ENCODE results near the gene LGALS14.
"Not testable (repeated sequence)": the region's sequence is repeated elsewhere in the genome, so short reads cannot be mapped to it uniquely, and the experiment has no call there.

The LGALS14 gene

DNA sequence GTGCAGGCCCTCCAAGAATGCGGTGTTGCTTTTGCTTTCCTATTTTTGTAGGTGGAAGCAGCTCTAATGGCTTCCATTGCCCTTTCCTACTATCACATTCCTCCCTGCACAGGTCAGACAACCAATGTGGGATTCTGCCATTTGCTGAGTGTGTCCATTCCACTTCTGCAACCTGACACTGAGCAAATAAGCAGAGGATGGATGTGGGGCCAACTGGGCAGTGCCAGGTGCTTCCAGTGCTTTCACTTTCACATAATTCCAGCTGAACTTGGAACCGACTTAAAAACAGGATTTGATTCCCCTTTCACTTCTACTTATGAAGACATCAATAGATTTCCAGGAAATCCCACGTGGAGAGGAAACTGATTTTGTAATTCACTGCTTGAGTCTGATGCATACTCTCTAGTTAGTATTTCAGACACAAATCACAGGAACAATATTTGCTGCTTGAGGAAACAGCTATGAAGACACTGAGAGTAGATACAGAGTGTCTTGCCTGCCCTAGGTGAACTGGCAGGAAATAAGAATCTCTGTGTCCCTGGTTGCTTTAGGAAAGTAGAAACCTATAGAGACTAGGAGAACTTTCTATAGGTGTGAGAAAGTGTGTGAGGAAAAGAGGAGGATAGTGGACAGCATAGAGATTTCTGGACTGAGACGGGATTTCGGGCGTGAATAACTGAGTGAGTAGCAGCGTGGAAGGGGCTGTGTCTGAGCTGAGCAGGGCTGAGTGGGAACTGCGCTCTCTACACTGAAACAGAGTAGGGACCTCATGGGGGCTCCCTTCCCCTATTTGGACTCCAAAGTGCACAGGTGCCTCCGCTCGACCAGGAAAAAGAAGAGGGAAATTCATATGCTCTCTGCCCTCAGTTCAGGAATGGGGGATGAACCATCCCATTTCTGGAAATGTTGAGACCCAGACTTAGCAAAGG, 26.1 kb upstream of the LGALS14 start:
- Histone ChIP-seq H3K27me3 (ENCODE audit: low read depth, low read length) (no peaks in the 10 kb centered on the region), H3K4me1 (ENCODE audit: control insufficient read depth in 1 of 2, insufficient read depth in 2 of 2, low read length in 2 of 2) (peaks cover 5 to 13% of the 10 kb centered on the region in 2 donors), H3K27ac (ENCODE audit: low read length) (no peak overlapping the region), H3K36me3 (ENCODE audit: control insufficient read depth in 1 of 2, insufficient read depth in 2 of 2, low read length in 2 of 2) (no peaks in the 10 kb centered on the region), H3K4me3 (ENCODE audit: low read depth in 1 of 2, low read length in 2 of 2) (no peak overlapping the region), H3K9me3 (ENCODE audit: control insufficient read depth in 1 of 2, low read length in 2 of 2) (no peaks in the 10 kb centered on the region)

GRCh38 chr19:39679056-39679790, 25.1 kb upstream of the LGALS14 start:
- Histone ChIP-seq H3K36me3 (ENCODE audit: control insufficient read depth in 1 of 2, insufficient read depth in 2 of 2, low read length in 2 of 2) (no peaks in the 10 kb centered on the region), H3K4me1 (ENCODE audit: control insufficient read depth in 1 of 2, insufficient read depth in 2 of 2, low read length in 2 of 2) (peaks cover 5 to 13% of the 10 kb centered on the region in 2 donors), H3K4me3 (ENCODE audit: low read depth in 1 of 2, low read length in 2 of 2) (no peak overlapping the region), H3K9me3 (ENCODE audit: control insufficient read depth in 1 of 2, low read length in 2 of 2) (no peaks in the 10 kb centered on the region), H3K27ac (ENCODE audit: low read length) (no peak overlapping the region), H3K27me3 (ENCODE audit: low read depth, low read length) (no peaks in the 10 kb centered on the region)

DNA sequence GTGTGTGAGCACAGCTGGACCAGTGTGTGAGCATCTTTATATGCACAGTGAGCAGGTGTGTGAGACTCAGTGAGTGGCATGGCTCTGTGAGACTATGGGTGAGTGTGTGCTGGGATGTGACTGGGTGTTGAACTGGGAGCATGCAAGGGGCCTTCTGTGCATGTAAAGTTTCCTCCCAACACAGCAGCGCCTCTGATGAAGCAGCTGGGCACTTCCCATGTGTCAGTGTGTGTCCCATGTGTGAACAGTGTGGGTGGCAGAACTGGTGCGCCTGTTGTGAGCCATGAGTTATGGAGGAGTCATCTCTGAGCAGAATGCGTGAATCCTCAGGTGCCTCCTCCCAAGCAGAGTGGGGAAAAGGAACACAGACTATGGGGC, 24.5 kb upstream of the LGALS14 start:
- Histone ChIP-seq H3K36me3 (ENCODE audit: control insufficient read depth in 1 of 2, insufficient read depth in 2 of 2, low read length in 2 of 2) (no peaks in the 10 kb centered on the region), H3K4me1 (ENCODE audit: control insufficient read depth in 1 of 2, insufficient read depth in 2 of 2, low read length in 2 of 2) (peaks cover 5 to 13% of the 10 kb centered on the region in 2 donors), H3K4me3 (ENCODE audit: low read depth in 1 of 2, low read length in 2 of 2) (no peak overlapping the region), H3K27ac (ENCODE audit: low read length) (no peak overlapping the region), H3K9me3 (ENCODE audit: control insufficient read depth in 1 of 2, low read length in 2 of 2) (no peaks in the 10 kb centered on the region), H3K27me3 (ENCODE audit: low read depth, low read length) (no peaks in the 10 kb centered on the region)

GRCh38 chr19:39680593-39680992, 23.7 kb upstream of the LGALS14 start:
- no peak overlapping the region for H3K27ac ChIP-seq (ENCODE audit: low read length)
- H3K4me1 ChIP-seq (ENCODE audit: control insufficient read depth in 1 of 2, insufficient read depth in 2 of 2, low read length in 2 of 2), result peaks cover 5 to 13% of the 10 kb centered on the region in 2 donors
- no peaks in the 10 kb centered on the region for H3K27me3 ChIP-seq (ENCODE audit: low read depth, low read length)
- no peak overlapping the region for H3K4me3 ChIP-seq (ENCODE audit: low read depth in 1 of 2, low read length in 2 of 2)
- H3K9me3 ChIP-seq (ENCODE audit: control insufficient read depth in 1 of 2, low read length in 2 of 2), result no peaks in the 10 kb centered on the region
- H3K36me3 ChIP-seq (ENCODE audit: control insufficient read depth in 1 of 2, insufficient read depth in 2 of 2, low read length in 2 of 2), result no peaks in the 10 kb centered on the region

DNA sequence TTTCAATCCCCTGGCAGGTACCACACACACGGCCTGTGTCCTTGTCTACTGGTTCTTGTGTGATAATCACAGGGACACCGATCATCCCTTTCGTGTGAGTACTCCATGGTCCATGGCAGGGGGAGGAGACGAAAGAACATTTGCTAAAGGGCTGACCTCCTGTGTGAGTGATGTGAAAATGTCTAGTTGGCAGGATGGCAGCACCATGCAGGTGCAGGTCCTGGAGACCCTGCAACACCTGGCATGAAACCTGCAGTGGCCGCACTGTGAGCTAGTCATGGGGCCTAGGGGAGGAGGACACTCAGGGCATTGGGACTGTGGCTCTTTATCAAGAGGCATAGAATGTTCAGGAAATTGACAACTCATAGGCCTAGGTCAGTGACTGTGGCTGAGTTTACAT, 22.9 kb upstream of the LGALS14 start:
- H3K4me1 ChIP-seq (ENCODE audit: control insufficient read depth in 1 of 2, insufficient read depth in 2 of 2, low read length in 2 of 2), result peaks cover 5 to 13% of the 10 kb centered on the region in 2 donors
- no peaks in the 10 kb centered on the region for H3K27me3 ChIP-seq (ENCODE audit: low read depth, low read length)
- no peaks in the 10 kb centered on the region for H3K9me3 ChIP-seq (ENCODE audit: control insufficient read depth in 1 of 2, low read length in 2 of 2)
- H3K36me3 ChIP-seq (ENCODE audit: control insufficient read depth in 1 of 2, insufficient read depth in 2 of 2, low read length in 2 of 2), result no peaks in the 10 kb centered on the region
- H3K27ac ChIP-seq (ENCODE audit: low read length), result no peak overlapping the region
- no peak overlapping the region for H3K4me3 ChIP-seq (ENCODE audit: low read depth in 1 of 2, low read length in 2 of 2)

DNA sequence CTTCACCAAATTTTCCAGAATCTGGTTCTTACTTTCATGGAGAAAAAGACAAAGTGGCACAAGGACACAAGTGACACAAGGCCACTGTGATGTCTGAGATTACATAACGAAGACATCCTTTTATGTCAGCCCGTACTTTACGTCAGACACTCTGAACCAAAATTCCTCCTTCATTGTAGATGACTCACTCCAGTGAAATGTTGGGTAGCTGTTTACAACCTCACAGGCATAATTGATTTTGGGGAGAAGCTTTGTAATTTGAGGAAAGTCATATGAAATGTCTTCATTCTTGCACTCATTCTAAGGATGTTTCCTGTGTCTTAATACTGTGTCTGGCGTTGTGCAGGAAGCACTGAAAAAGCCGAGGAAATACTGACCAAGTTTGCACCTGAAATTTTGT, 20.0 kb upstream of the LGALS14 start:
- peaks cover 0 to 2% of the 10 kb centered on the region in 2 donors for H3K9me3 ChIP-seq (ENCODE audit: control insufficient read depth in 1 of 2, low read length in 2 of 2)
- no peaks in the 10 kb centered on the region for H3K27me3 ChIP-seq (ENCODE audit: low read depth, low read length)
- H3K4me3 ChIP-seq (ENCODE audit: low read depth in 1 of 2, low read length in 2 of 2), result no peak overlapping the region
- no peaks in the 10 kb centered on the region for H3K4me1 ChIP-seq (ENCODE audit: control insufficient read depth in 1 of 2, insufficient read depth in 2 of 2, low read length in 2 of 2)
- H3K27ac ChIP-seq (ENCODE audit: low read length), result no peak overlapping the region
- no peaks in the 10 kb centered on the region for H3K36me3 ChIP-seq (ENCODE audit: control insufficient read depth in 1 of 2, insufficient read depth in 2 of 2, low read length in 2 of 2)

DNA sequence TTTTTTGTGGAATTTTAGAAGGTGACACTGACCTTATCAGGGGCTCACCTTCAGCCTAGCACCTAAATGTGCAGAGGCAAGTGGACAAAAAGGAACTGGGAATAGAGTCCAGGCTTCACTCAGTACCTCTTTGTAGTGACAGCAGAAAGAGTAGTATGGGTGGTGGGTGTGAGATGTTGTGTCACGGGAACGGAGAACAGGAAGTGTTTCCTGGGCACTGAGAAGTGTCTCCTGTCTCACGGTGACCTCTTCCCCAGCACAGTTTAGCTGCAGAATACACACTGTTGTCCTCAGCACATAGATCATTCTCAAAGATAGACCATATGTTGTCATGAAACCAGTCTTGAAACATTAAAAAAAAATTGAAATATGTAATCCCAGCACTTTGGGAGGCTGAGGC, 17.5 kb upstream of the LGALS14 start:
- Histone ChIP-seq H3K4me3 (ENCODE audit: low read depth in 1 of 2, low read length in 2 of 2) (no peak overlapping the region), H3K27me3 (ENCODE audit: low read depth, low read length) (no peaks in the 10 kb centered on the region), H3K9me3 (ENCODE audit: control insufficient read depth in 1 of 2, low read length in 2 of 2) (peaks cover 0 to 3% of the 10 kb centered on the region in 2 donors), H3K4me1 (ENCODE audit: control insufficient read depth in 1 of 2, insufficient read depth in 2 of 2, low read length in 2 of 2) (no peaks in the 10 kb centered on the region), H3K27ac (ENCODE audit: low read length) (no peak overlapping the region), H3K36me3 (ENCODE audit: control insufficient read depth in 1 of 2, insufficient read depth in 2 of 2, low read length in 2 of 2) (no peaks in the 10 kb centered on the region)

GRCh38 chr19:39688637-39689036, 15.6 kb upstream of the LGALS14 start:
- H3K36me3 ChIP-seq (ENCODE audit: control insufficient read depth in 1 of 2, insufficient read depth in 2 of 2, low read length in 2 of 2); H3K9me3 ChIP-seq (ENCODE audit: control insufficient read depth in 1 of 2, low read length in 2 of 2); H3K27me3 ChIP-seq (ENCODE audit: low read depth, low read length); H3K4me3 ChIP-seq (ENCODE audit: low read depth in 1 of 2, low read length in 2 of 2); H3K4me1 ChIP-seq (ENCODE audit: control insufficient read depth in 1 of 2, insufficient read depth in 2 of 2, low read length in 2 of 2); H3K27ac ChIP-seq (ENCODE audit: low read length): not testable (repeated sequence)

DNA sequence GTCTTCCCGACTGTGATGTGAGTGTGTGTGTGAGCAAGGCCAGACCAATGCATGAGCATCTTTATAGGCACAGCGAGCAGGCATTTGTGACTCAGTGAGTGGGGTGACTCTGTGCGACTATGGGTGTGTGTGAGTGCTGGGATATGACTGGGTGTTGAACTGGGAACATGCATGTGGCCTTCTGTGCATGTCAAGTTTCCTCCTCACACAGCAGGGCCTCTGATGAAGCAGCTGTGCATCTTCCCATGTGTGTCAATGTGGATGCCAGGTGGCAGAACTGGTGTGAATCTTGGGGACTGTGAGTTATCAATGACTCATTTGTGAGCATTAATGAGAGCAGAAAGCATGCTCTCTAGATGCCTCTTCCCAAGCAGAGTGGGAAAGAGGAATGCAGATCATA, 12.1 kb upstream of the LGALS14 start:
- Histone ChIP-seq H3K4me1 (ENCODE audit: control insufficient read depth in 1 of 2, insufficient read depth in 2 of 2, low read length in 2 of 2) (no peaks in the 10 kb centered on the region), H3K36me3 (ENCODE audit: control insufficient read depth in 1 of 2, insufficient read depth in 2 of 2, low read length in 2 of 2) (no peaks in the 10 kb centered on the region), H3K4me3 (ENCODE audit: low read depth in 1 of 2, low read length in 2 of 2) (no peak overlapping the region), H3K9me3 (ENCODE audit: control insufficient read depth in 1 of 2, low read length in 2 of 2) (peaks cover 0 to 3% of the 10 kb centered on the region in 2 donors), H3K27me3 (ENCODE audit: low read depth, low read length) (no peaks in the 10 kb centered on the region), H3K27ac (ENCODE audit: low read length) (no peak overlapping the region)

DNA sequence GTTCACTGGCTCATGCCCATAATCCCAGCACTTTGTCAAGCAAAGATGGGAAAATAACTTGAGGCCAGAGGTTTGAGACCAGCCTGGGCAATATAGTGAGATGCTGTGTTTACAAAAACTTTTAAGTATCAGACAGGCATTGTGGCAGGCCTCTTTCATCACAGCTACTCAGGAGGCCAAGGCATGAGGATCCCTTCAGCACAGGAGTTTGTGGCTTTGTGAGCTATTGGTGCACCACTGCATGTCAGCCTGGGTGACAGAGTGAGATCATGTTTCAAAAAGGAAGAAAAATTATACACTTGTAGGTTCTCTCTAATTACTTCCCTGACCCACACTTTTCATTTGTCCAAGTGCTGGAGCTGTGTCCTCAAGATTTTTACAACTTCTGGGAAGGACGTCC, 11.5 kb upstream of the LGALS14 start:
- H3K27me3 ChIP-seq (ENCODE audit: low read depth, low read length), result no peaks in the 10 kb centered on the region
- H3K4me1 ChIP-seq (ENCODE audit: control insufficient read depth in 1 of 2, insufficient read depth in 2 of 2, low read length in 2 of 2), result no peaks in the 10 kb centered on the region
- H3K9me3 ChIP-seq (ENCODE audit: control insufficient read depth in 1 of 2, low read length in 2 of 2), result peaks cover 0 to 3% of the 10 kb centered on the region in 2 donors
- H3K4me3 ChIP-seq (ENCODE audit: low read depth in 1 of 2, low read length in 2 of 2), result no peak overlapping the region
- H3K27ac ChIP-seq (ENCODE audit: low read length), result no peak overlapping the region
- H3K36me3 ChIP-seq (ENCODE audit: control insufficient read depth in 1 of 2, insufficient read depth in 2 of 2, low read length in 2 of 2), result no peaks in the 10 kb centered on the region

- Histone ChIP-seq H3K36me3 (ENCODE audit: control insufficient read depth in 1 of 2, insufficient read depth in 2 of 2, low read length in 2 of 2) (no peaks in the 10 kb centered on the region), H3K27ac (ENCODE audit: low read length) (no peak overlapping the region), H3K4me3 (ENCODE audit: low read depth in 1 of 2, low read length in 2 of 2) (no peak overlapping the region), H3K27me3 (ENCODE audit: low read depth, low read length) (no peaks in the 10 kb centered on the region), H3K4me1 (ENCODE audit: control insufficient read depth in 1 of 2, insufficient read depth in 2 of 2, low read length in 2 of 2) (no peaks in the 10 kb centered on the region), H3K9me3 (ENCODE audit: control insufficient read depth in 1 of 2, low read length in 2 of 2) (no peaks in the 10 kb centered on the region)
These were observed 8.5 kb upstream of the LGALS14 start for GRCh38 chr19:39695759-39696158.
